ENCODE results near the gene RHEX.
"Not testable (repeated sequence)": the region's sequence is repeated elsewhere in the genome, so short reads cannot be mapped to it uniquely, and the experiment has no call there.

RHEX gene, protein sequence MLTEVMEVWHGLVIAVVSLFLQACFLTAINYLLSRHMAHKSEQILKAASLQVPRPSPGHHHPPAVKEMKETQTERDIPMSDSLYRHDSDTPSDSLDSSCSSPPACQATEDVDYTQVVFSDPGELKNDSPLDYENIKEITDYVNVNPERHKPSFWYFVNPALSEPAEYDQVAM

DNA sequence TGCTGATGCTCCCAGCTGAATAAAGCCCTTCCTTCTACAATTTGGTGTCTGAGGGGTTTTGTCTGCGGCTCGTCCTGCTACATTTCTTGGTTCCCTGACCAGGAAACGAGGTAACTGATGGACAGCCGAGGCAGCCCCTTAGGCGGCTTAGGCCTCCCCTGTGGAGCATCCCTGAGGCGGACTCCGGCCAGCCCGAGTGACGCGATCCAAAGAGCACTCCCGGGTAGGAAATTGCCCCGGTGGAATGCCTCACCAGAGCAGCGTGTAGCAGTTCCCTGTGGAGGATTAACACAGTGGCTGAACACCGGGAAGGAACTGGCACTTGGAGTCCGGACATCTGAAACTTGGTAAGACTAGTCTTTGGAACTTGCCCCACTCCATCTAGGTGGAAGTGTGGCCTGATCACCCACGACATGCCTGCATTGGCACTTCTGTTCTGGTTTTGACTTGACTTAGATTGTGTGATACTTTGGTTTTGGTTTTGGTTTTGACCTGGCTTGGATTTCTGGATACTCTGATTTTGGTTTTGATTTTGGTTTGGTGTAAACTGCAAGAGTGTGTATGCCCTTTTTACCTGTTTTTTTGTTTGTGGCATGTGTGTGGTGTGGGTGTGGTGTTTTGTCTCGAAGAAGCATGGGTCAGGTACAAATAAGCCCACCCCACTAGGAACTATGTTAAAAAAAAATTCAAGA is at the start of gene RHEX:
Gene RHEX, plus strand, starts transcription at position 255 of the 692 bp plus-strand sequence. CDS start 44,656 bp downstream, outside the sequence.
- not testable (repeated sequence) for H3K4me3 ChIP-seq (replicated peaks; ENCODE audit: low read depth, low read length); DNase-seq (ENCODE audit: low read depth)

DNA sequence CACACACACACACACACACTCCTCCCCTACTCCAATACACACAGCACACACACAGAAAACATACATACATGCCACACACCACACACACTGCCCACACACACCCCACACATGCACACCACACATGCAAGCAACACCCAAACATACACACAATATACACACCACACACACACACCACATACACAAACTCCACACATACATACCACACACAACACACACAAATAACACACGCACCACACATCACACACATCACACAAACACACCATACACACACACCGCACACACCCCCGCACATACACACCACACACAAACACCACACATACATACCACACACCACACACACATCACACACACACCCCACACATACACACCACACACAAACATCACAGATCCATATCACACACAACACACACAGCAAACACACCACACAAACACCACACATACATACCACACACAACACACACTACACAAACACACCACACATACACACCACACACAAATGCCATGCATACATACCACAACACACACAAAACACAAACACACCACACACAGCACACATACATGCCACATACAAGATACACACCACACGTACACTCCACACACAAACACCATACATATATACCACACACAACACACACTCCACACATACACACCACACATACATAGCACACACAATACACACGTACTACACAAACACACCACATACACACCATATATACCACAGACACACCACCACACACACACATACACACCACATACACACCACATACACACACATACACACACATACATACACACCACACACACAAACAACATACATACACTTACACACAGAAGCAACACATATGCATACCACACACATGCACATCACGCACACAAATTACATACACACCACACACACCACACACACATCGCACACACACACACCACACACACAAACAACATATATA is 48.8 kb upstream of the RHEX start:
- H3K4me3 ChIP-seq (replicated peaks; ENCODE audit: low read depth, low read length): no peak overlapping the region
- TF ChIP-seq, protein P1, sequence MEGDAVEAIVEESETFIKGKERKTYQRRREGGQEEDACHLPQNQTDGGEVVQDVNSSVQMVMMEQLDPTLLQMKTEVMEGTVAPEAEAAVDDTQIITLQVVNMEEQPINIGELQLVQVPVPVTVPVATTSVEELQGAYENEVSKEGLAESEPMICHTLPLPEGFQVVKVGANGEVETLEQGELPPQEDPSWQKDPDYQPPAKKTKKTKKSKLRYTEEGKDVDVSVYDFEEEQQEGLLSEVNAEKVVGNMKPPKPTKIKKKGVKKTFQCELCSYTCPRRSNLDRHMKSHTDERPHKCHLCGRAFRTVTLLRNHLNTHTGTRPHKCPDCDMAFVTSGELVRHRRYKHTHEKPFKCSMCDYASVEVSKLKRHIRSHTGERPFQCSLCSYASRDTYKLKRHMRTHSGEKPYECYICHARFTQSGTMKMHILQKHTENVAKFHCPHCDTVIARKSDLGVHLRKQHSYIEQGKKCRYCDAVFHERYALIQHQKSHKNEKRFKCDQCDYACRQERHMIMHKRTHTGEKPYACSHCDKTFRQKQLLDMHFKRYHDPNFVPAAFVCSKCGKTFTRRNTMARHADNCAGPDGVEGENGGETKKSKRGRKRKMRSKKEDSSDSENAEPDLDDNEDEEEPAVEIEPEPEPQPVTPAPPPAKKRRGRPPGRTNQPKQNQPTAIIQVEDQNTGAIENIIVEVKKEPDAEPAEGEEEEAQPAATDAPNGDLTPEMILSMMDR (IDR thresholded peaks at IDR 0.05; ENCODE audit: low read length, missing control alignments): no peak
- DNase-seq (ENCODE audit: low read depth): no peak

DNA sequence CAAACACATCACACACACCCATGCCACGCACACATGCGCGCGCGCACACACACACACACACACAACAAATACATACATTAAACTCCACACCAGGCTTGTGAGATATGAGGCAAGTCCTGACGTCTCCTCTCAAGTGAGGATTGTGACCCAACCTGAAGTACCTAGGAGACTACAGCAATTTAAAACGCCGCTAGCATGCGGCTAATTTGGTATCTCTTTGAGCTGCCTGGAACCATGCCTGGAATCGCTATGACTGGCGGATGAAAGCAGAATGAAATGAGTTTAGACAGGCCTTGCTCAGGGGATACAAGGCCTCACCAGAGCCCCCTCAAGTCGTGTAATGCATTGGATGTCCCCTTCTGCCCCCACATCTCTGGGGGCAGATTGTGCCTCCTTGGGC is 48.1 kb upstream of the RHEX start:
- H3K4me3 ChIP-seq (replicated peaks; ENCODE audit: low read depth, low read length): no peak overlapping the region
- DNase-seq (ENCODE audit: low read depth): no peak
- TF ChIP-seq, protein P1 (IDR thresholded peaks at IDR 0.05; ENCODE audit: low read length, missing control alignments): no peak

DNA sequence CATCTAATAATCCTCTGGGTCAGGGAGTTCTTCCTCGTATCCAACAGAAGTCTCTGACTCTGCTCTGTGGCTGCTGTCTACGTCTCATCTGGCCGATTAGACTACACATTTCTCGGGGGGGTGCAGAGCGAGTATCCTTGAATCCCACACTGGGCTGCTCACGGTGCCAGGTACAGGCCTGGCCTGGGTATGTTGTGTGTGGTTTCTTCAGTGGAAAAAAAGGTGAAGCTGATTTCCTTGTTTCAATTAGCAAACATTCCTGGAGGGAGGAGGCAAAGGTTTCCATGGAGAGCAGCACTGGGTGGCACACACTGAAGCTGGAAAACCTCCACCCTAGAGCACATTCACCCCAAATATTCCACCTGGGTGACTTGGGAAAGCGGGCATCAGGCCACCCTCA is 47.7 kb upstream of the RHEX start:
- no peak overlapping the region for H3K4me3 ChIP-seq (replicated peaks; ENCODE audit: low read depth, low read length)
- no peak for DNase-seq (ENCODE audit: low read depth)
- TF ChIP-seq, protein P1 (IDR thresholded peaks at IDR 0.05; ENCODE audit: low read length, missing control alignments): no peak

DNA sequence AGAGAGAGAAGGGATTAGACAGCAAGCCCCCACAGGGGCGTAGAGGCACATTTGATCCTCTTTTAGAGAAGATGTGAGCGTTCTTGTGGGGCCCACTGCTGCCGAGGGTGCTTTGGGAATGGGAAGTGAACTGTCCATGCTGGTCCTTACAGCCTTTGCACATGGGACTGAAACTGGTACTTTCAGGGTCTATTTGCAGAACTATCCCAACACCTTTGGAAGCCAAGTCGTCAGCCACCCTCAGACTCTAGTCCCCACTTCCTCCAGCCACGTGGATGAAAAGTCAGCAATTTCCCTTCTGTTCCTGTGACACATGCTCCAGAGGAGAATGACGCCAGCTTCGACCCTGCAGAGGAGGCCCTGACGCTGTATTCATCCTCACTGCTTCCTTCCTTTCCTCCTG is 47.2 kb upstream of the RHEX start:
- no peak for DNase-seq (ENCODE audit: low read depth)
- TF ChIP-seq, protein P1 (IDR thresholded peaks at IDR 0.05; ENCODE audit: low read length, missing control alignments): no peak
- no peak overlapping the region for H3K4me3 ChIP-seq (replicated peaks; ENCODE audit: low read depth, low read length)

DNA sequence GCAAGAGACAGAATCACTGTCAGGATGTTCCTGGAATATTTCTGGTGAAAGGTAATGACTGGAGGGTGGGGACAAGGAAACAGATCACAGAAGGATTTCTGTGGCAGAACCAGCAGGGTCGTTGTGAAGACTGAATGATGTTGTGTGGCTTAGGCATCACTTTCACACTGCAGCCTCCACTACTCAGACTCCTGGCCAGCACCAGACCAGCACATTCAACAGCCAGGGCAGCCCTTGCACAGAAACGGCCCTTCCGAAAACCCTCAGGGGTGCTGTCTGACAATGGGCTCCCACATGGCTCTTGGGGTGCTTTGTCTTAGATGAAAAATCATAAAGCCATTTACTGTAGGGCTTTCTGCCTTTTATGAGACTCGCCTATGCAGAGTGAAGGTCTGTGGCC is 46.0 kb upstream of the RHEX start:
- TF ChIP-seq, protein P1 (IDR thresholded peaks at IDR 0.05; ENCODE audit: low read length, missing control alignments): no peak
- DNase-seq (ENCODE audit: low read depth): no peak

DNA sequence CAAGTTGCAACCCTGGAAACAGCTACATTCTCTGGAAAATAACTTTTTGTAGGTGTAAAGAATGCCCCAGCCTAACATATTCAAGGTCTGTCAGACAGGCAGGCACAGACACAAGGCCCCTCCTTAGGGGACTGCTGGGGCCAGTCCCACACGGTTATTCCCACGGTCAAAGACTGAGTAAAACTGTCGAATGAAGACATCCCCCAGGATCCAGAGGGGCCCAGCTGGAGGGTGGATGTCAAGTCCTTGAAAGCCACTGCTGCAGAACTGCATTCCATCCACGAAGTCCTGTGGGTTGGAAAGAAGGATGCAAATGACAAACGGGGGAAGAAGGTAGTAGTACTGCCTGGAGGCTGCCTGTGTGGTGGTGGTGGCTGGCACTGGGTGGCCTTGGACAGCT is 42.9 kb upstream of the RHEX start:
- DNase-seq (ENCODE audit: low read depth): no peak
- TF ChIP-seq, protein P1 (IDR thresholded peaks at IDR 0.05; ENCODE audit: low read length, missing control alignments): no peak
- no peak overlapping the region for H3K4me3 ChIP-seq (replicated peaks; ENCODE audit: low read depth, low read length)

More for the DNA sequence above, 46.0 kb upstream of the RHEX start:
- H3K4me3 ChIP-seq (replicated peaks; ENCODE audit: low read depth, low read length): no peak overlapping the region
